Osteoblast (primary cell): ENCODE results near the gene EVC2. TPM values are rescaled to one million over a fixed set of nuclear protein-coding genes. Genes with fewer than 3 reads are reported as not detected.

Source experiments
- DNase-seq: peaks from one replicate; pipeline ENCODE4 v3.0.0; 2011; ENCODE audit warnings: low spot score, mixed read lengths; ENCODE audit not compliant: insufficient read length; ENCODE audit errors: missing footprints
- H2AFZ ChIP-seq: 2 replicates; pipeline ENCODE4 v1.6.0; 2011; ENCODE audit warnings: mild to moderate bottlenecking, low read length
- H3K27ac ChIP-seq: 2 replicates; pipeline ENCODE4 v1.5.1; 2011; ENCODE audit warnings: mild to moderate bottlenecking, low read depth, low read length, moderate library complexity
- H3K27me3 ChIP-seq: 2 replicates; pipeline ENCODE4 v1.6.0; 2012; ENCODE audit warnings: mild to moderate bottlenecking, control low read depth, inconsistent platforms, low read length, moderate library complexity; ENCODE audit not compliant: insufficient read depth
- H3K36me3 ChIP-seq: 2 replicates; pipeline ENCODE4 v1.5.1; 2011; ENCODE audit warnings: mild to moderate bottlenecking, low read length, control low read depth, moderate library complexity; ENCODE audit not compliant: insufficient read depth
- H3K4me1 ChIP-seq: 2 replicates; pipeline ENCODE4 v1.5.1; 2011; ENCODE audit warnings: mild to moderate bottlenecking, low read length, control low read depth, moderate library complexity; ENCODE audit not compliant: insufficient read depth
- H3K4me2 ChIP-seq: 2 replicates; pipeline ENCODE4 v1.6.0; 2011; ENCODE audit warnings: mild to moderate bottlenecking, low read length; ENCODE audit not compliant: insufficient read depth
- H3K4me3 ChIP-seq: fragments of 200-600 bp; sonication (generic); 3 replicates; pipeline ENCODE4 v1.5.1; 2012; ENCODE audit warnings: mild to moderate bottlenecking, low read length, inconsistent platforms; ENCODE audit not compliant: insufficient read depth
- H3K79me2 ChIP-seq: 2 replicates; pipeline ENCODE4 v1.6.0; 2012; ENCODE audit warnings: mild to moderate bottlenecking, low read length, control low read depth, inconsistent platforms; ENCODE audit not compliant: insufficient read depth
- H3K9me3 ChIP-seq: 2 replicates; pipeline ENCODE4 v1.5.1; 2011; ENCODE audit warnings: low read depth, low read length, control low read depth
- H4K20me1 ChIP-seq: 2 replicates; pipeline ENCODE4 v1.6.0; 2012; ENCODE audit warnings: mild to moderate bottlenecking, low read length, control low read depth; ENCODE audit not compliant: insufficient read depth
- CTCF ChIP-seq: IDR thresholded peaks from 2 replicates; pipeline ENCODE4 v1.5.1; 2011; ENCODE audit warnings: mild to moderate bottlenecking, low read depth, low read length, moderate library complexity; ENCODE audit errors: extremely low read depth
- total RNA-seq: library from RNA; depleted of rRNA; stranded (reverse); fragments of >200 nt; gene quantifications from 2 replicates; pipeline ENCODE4 v1.2.3, GENCODE V29; 2012

The EVC2 gene
- total RNA-seq, 1 donor: 19.2 TPM

GRCh38 chr4:5716391-5716790, 8.0 kb upstream of the EVC2 start:
- DNase-seq: no peak
- Histone ChIP-seq H3K36me3 (peaks cover 19% of the 10 kb centered on the region), H3K4me2 (no peak overlapping the region), H3K4me3 (no peak overlapping the region), H3K4me1 (peaks cover 25% of the 10 kb centered on the region), H4K20me1 (peaks cover 62% of the 10 kb centered on the region), H3K9me3 (no peaks in the 10 kb centered on the region), H2AFZ (no peak overlapping the region), H3K27me3 (no peaks in the 10 kb centered on the region), H3K27ac (no peak overlapping the region), H3K79me2 (peaks cover 95% of the 10 kb centered on the region)
- no peak for TF ChIP-seq CTCF

- no peak for DNase-seq
- no peaks in the 10 kb centered on the region for H3K9me3 ChIP-seq
- H3K4me1 ChIP-seq: peaks cover 30% of the 10 kb centered on the region
- no peaks in the 10 kb centered on the region for H3K27me3 ChIP-seq
- H3K79me2 ChIP-seq: peaks cover 85% of the 10 kb centered on the region
- H3K4me2 ChIP-seq: no peak overlapping the region
- peaks cover 57% of the 10 kb centered on the region for H4K20me1 ChIP-seq
- H3K27ac ChIP-seq: no peak overlapping the region
- peaks cover 17% of the 10 kb centered on the region for H3K36me3 ChIP-seq
- H3K4me3 ChIP-seq: no peak overlapping the region
- H2AFZ ChIP-seq: no peak overlapping the region
- TF ChIP-seq CTCF: no peak
Observed at GRCh38 chr4:5715357-5715756, 7.0 kb upstream of the EVC2 start.

GRCh38 chr4:5713861-5714260, 5.5 kb upstream of the EVC2 start:
- no peak for TF ChIP-seq CTCF
- DNase-seq: no peak
- H3K27ac ChIP-seq: no peak overlapping the region
- H3K4me2 ChIP-seq: no peak overlapping the region
- peaks cover 5% of the 10 kb centered on the region for H3K36me3 ChIP-seq
- no peak overlapping the region for H2AFZ ChIP-seq
- H3K27me3 ChIP-seq: no peaks in the 10 kb centered on the region
- no peaks in the 10 kb centered on the region for H3K9me3 ChIP-seq
- H3K4me3 ChIP-seq: no peak overlapping the region
- peaks cover 44% of the 10 kb centered on the region for H4K20me1 ChIP-seq
- H3K79me2 ChIP-seq: peaks cover 70% of the 10 kb centered on the region
- peaks cover 25% of the 10 kb centered on the region for H3K4me1 ChIP-seq

GRCh38 chr4:5712931-5713330, 4.6 kb upstream of the EVC2 start:
- H3K4me3 ChIP-seq: peak overlapping the region; percentile 89
- TF ChIP-seq CTCF: no peak
- H3K4me2 ChIP-seq: peak overlapping the region; percentile 99
- H3K79me2 ChIP-seq: peaks cover 63% of the 10 kb centered on the region
- peaks cover 5% of the 10 kb centered on the region for H3K36me3 ChIP-seq
- peaks cover 39% of the 10 kb centered on the region for H4K20me1 ChIP-seq
- H3K27me3 ChIP-seq: no peaks in the 10 kb centered on the region
- H3K4me1 ChIP-seq: peaks cover 26% of the 10 kb centered on the region
- peak overlapping the region; percentile 98 for H3K27ac ChIP-seq
- H3K9me3 ChIP-seq: no peaks in the 10 kb centered on the region
- no peak overlapping the region for H2AFZ ChIP-seq
- DNase-seq: no peak
